Measurements from ENCODE around the gene HSPA1L. TPM values are rescaled to one million over a fixed set of nuclear protein-coding genes. Genes with fewer than 3 reads are reported as not detected.
A peak's percentile ranks its signal among the peaks of the same experiment; 100 is the strongest.

Gene HSPA1L
- total and polyA plus RNA-seq, 2 donors (not counting 3 experiments of a cell fraction or from before 2014, with no cell fraction given): 0.32 to 0.77 TPM

DNA sequence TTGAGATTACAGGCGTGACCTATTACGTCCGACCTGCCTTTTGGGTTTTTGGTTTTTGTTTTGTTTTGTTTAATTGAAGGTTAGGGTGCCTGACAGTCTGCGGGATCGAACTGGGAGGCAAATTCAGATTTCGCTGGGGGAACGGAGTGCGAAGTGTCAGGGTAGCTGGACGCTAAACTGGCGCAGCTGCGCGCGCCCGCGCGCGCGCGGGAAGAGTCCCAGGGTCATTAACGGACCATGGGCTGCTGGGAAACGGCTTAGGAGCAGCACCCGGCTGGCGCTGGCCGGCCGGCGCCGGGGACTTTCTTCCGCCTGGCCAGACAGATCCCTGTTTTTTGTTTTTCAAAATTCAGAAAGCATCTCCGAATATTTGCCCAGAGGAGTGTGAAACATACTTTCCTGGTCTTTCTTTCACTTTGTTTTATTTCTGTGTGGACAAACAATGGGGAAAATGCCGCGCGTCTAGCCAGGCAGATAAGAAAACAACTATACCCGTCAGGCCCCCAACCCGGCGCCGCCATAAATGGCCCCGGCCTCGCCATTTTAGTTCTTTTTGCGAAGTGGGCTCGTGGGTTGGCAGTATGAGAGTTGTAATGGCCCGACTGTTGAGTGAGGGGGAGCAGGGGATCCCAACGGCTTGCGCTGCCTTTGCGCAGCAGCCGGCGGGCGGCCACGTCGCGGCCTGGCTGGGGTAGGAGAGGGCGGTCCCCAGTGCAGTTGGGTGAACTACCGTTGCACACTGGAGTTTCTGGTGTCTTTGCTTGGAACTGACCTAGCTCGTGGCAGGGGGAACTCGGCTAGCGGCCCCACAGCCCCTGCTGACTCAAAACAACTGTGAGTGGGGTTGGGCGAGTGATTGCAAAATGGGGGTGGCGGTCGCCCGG is 19.5 kb upstream of the HSPA1L start:
- POLR2A ChIA-PET: interaction anchor here (0.5 to 1.0 kb wide), 2 partner anchors 28 kb away, joined by 3 to 4 read pairs; partner anchors contain the start of gene NEU1
- H3K4me2 ChIP-seq (ENCODE audit: insufficient read depth, low read length): peak overlapping the region; percentile 86
- H3K4me1 ChIP-seq (ENCODE audit: control insufficient read depth, extremely low read depth, insufficient read depth, low read length): peaks cover 32% of the 10 kb centered on the region

More for the DNA sequence above, 19.5 kb upstream of the HSPA1L start:
- Histone ChIP-seq H3K27ac (ENCODE audit: insufficient read depth, low read depth, low read length) (peak overlapping the region; percentile 97), H3K9me3 (replicated peaks; ENCODE audit: control insufficient read depth, insufficient read depth, low read length) (no peaks in the 10 kb centered on the region), H3K79me2 (ENCODE audit: control insufficient read depth, insufficient read depth, low read length) (peaks cover 63% of the 10 kb centered on the region), H4K20me1 (replicated peaks; ENCODE audit: control insufficient read depth, extremely low read depth, insufficient read depth, low read length) (peaks cover 8% of the 10 kb centered on the region), H3K36me3 (ENCODE audit: control insufficient read depth in 2 of 2, extremely low read depth in 1 of 2, insufficient read depth in 2 of 2, low read length in 2 of 2) (peaks cover 15 to 18% of the 10 kb centered on the region in 2 experiments), H3K9me1 (replicated peaks; ENCODE audit: control insufficient read depth, extremely low read depth, insufficient read depth, low read length) (no peaks in the 10 kb centered on the region), H2AFZ (ENCODE audit: low read depth, low read length) (peak overlapping the region; percentile 87), H3K27me3 (ENCODE audit: control insufficient read depth in 2 of 2, insufficient read depth in 2 of 2, low read length in 2 of 2) (no peaks in the 10 kb centered on the region), H3K4me3 (replicated peaks in 1 of 3; ENCODE audit: insufficient read depth in 1 of 3, low read depth in 1 of 3, low read length in 3 of 3) (peak overlapping the region; percentile 38 to 98 (median 81)), H3K9ac (replicated peaks; ENCODE audit: extremely low read depth, insufficient read depth, low read length) (peak overlapping the region; percentile 99)
- intact Hi-C loops (cut with micrococcal nuclease) (loop anchor here (1.0 to 10.0 kb wide), 10 partner anchors 29 to 342 kb away; partner anchors contain the start of genes ATP6V1G2, BAG6, CSNK2B and EHMT2), dilution Hi-C loops (cut with MboI; ENCODE audit: extremely low pct_ligation_motif_present, low sequenced_read_pairs) (no loop called here)
- no TSS peak for BruUV-seq (replicated peaks)
- peak; percentile 99 for TF ChIP-seq POLR2AphosphoS5 (IDR thresholded peaks at IDR 0.05; ENCODE audit: insufficient read depth, low read depth, low read length)
- peak; percentile 100 for TF ChIP-seq POLR2A (IDR thresholded peaks at IDR 0.05; ENCODE audit: low read depth, low read length)
- TF ChIP-seq JUN (IDR thresholded peaks at IDR 0.05; ENCODE audit: borderline replicate concordance, insufficient read depth, insufficient read length, low read depth): no peak
- TF ChIP-seq, protein P1, sequence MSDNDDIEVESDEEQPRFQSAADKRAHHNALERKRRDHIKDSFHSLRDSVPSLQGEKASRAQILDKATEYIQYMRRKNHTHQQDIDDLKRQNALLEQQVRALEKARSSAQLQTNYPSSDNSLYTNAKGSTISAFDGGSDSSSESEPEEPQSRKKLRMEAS (IDR thresholded peaks at IDR 0.05; ENCODE audit: insufficient read depth, insufficient read length): peak; percentile 60
- DNase-seq (ENCODE audit: low read depth, low spot score) (peak; percentile 83), FAIRE-seq (peak; percentile 72)
- CTCF ChIA-PET: interaction anchor here (0.7 to 1.3 kb wide), 3 partner anchors 29 to 62 kb away, joined by 3 read pairs; no protein-coding TSS in a partner anchor
